ENCODE measurements around the gene NEDD4L. TPM values are rescaled to one million over a fixed set of nuclear protein-coding genes. Genes with fewer than 3 reads are reported as not detected.
A peak's percentile ranks its signal among the peaks of the same experiment; 100 is the strongest.

The NEDD4L gene
- total and polyA plus RNA-seq, 7 donors: 52.0 to 104 (median 57.4) TPM

GRCh38 chr18:58438161-58438957 lies 394.3 kb downstream of the NEDD4L start:
- Histone ChIP-seq H3K27ac (peak overlapping the region in 3 of 4 donors; percentile 25 to 41 (median 39)), H3K9me3 (no peaks in the 10 kb centered on the region), H3K4me1 (peaks cover 0 to 13% (median 6%) of the 10 kb centered on the region in 4 donors), H3K27me3 (no peaks in the 10 kb centered on the region), H3K4me3 (peak overlapping the region in 3 of 4 donors; percentile 29 to 41 (median 32)), H3K36me3 (no peaks in the 10 kb centered on the region)
- DNase-seq: no peak
- TF ChIP-seq POLR2AphosphoS5 (IDR thresholded peaks at IDR 0.05) (no peak), POLR2A (IDR thresholded peaks at IDR 0.05) (no peak), CTCF (IDR thresholded peaks at IDR 0.05) (no peak), EP300 (IDR thresholded peaks at IDR 0.05) (no peak)
- WGBS, 2 donors: 33 to 42% methylated on average over 6 of the region's 6 CpGs
- intact Hi-C loops (cut with DNase I): no loop called here

GRCh38 chr18:58438958-58439300 lies 394.9 kb downstream of the NEDD4L start:
- 29 to 46% methylated on average over 3 of the region's 3 CpGs for WGBS, 2 donors
- intact Hi-C loops (cut with DNase I): no loop called here
- no peak for DNase-seq

GRCh38 chr18:58443671-58444070 lies 399.6 kb downstream of the NEDD4L start:
- no peaks in the 10 kb centered on the region for H3K27me3 ChIP-seq
- TF ChIP-seq EP300 (IDR thresholded peaks at IDR 0.05): no peak
- TF ChIP-seq CTCF (IDR thresholded peaks at IDR 0.05): no peak
- TF ChIP-seq POLR2AphosphoS5 (IDR thresholded peaks at IDR 0.05): no peak

More at GRCh38 chr18:58438958-58439300, 394.9 kb downstream of the NEDD4L start:
- no peaks in the 10 kb centered on the region for H3K27me3 ChIP-seq
- peak overlapping the region in 3 of 4 donors; percentile 29 to 41 (median 32) for H3K4me3 ChIP-seq
- H3K9me3 ChIP-seq: no peaks in the 10 kb centered on the region
- H3K36me3 ChIP-seq: no peaks in the 10 kb centered on the region
- TF ChIP-seq POLR2AphosphoS5 (IDR thresholded peaks at IDR 0.05) (no peak), EP300 (IDR thresholded peaks at IDR 0.05) (no peak), POLR2A (IDR thresholded peaks at IDR 0.05) (no peak), CTCF (IDR thresholded peaks at IDR 0.05) (no peak)
- H3K27ac ChIP-seq: peak overlapping the region in 3 of 4 donors; percentile 25 to 41 (median 39)
- H3K4me1 ChIP-seq: peaks cover 0 to 13% (median 6%) of the 10 kb centered on the region in 4 donors

GRCh38 chr18:58446391-58447060 lies 402.5 kb downstream of the NEDD4L start:
- H3K27ac ChIP-seq: peak overlapping the region in 2 of 4 donors; percentile 31 to 68
- no peak overlapping the region for H3K4me3 ChIP-seq
- DNase-seq: no peak
- 83 to 88% methylated on average over 11 of the region's 11 CpGs for WGBS, 2 donors
- H3K36me3 ChIP-seq: no peaks in the 10 kb centered on the region
- no peaks in the 10 kb centered on the region for H3K27me3 ChIP-seq
- intact Hi-C loops (cut with DNase I): loop anchor here (5.0 kb wide), 2 partner anchors 46 to 54 kb away; no protein-coding TSS in a partner anchor
- H3K4me1 ChIP-seq: peaks cover 0 to 27% (median 21%) of the 10 kb centered on the region in 4 donors
- TF ChIP-seq EP300 (IDR thresholded peaks at IDR 0.05) (no peak), POLR2AphosphoS5 (IDR thresholded peaks at IDR 0.05) (no peak), CTCF (IDR thresholded peaks at IDR 0.05) (no peak), POLR2A (IDR thresholded peaks at IDR 0.05) (no peak)
- H3K9me3 ChIP-seq: no peaks in the 10 kb centered on the region

More at GRCh38 chr18:58443671-58444070, 399.6 kb downstream of the NEDD4L start:
- Histone ChIP-seq H3K27ac (peak overlapping the region in 1 of 4 donors; percentile 23), H3K9me3 (no peaks in the 10 kb centered on the region), H3K4me3 (no peak overlapping the region), H3K4me1 (peaks cover 0 to 31% (median 23%) of the 10 kb centered on the region in 4 donors), H3K36me3 (no peaks in the 10 kb centered on the region)
- 89 to 91% methylated on average over 6 of the region's 6 CpGs for WGBS, 2 donors
- intact Hi-C loops (cut with DNase I): no loop called here
- peak; percentile 7 for DNase-seq

Data from sigmoid colon (tissue), 7 donors.